Spleen (tissue), 11 donors: ENCODE results near the gene NDUFS3. TPM values are rescaled to one million over a fixed set of nuclear protein-coding genes. Genes with fewer than 3 reads are reported as not detected.

Source experiments
- DNase-seq: peaks from one replicate; pipeline ENCODE4 v3.0.0-alpha.2; 2020
- H3K27ac ChIP-seq, 8 donors: fragments of 200-600 bp; sonication (generic) in 7 of 8; 1 replicate in 4 of 8; 2 replicates in 4 of 8; pipeline versions ENCODE4 v1.5.0 to v1.8.0; 2016 to 2021; ENCODE audit warnings: inconsistent platforms in 4 of 8, mild to moderate bottlenecking in 4 of 8, moderate library complexity in 1 of 8
- H3K27me3 ChIP-seq, 7 donors: fragments of 200-600 bp; sonication (generic) in 6 of 7; replicated peaks in 1 of 7; 1 replicate in 4 of 7; 2 replicates in 3 of 7; pipeline versions ENCODE4 v1.5.0 to v1.8.0; 2016 to 2021; ENCODE audit warnings: inconsistent platforms in 3 of 7, mild to moderate bottlenecking in 1 of 7
- H3K36me3 ChIP-seq, 6 donors: fragments of 200-600 bp; sonication (generic) in 5 of 6; 1 replicate in 4 of 6; 2 replicates in 2 of 6; pipeline versions ENCODE4 v1.5.0 to v1.8.0; 2016 to 2021; ENCODE audit warnings: inconsistent platforms in 2 of 6
- H3K4me1 ChIP-seq, 6 donors: fragments of 200-600 bp; sonication (generic) in 5 of 6; 1 replicate in 3 of 6; 2 replicates in 3 of 6; pipeline versions ENCODE4 v1.5.0 to v1.8.0; 2016 to 2021; ENCODE audit warnings: inconsistent platforms in 3 of 6
- H3K4me3 ChIP-seq, 8 donors: fragments of 200-600 bp; sonication (generic) in 7 of 8; 1 replicate in 4 of 8; 2 replicates in 4 of 8; pipeline versions ENCODE4 v1.5.0 to v1.8.0; 2016 to 2021; ENCODE audit warnings: inconsistent platforms in 4 of 8, mild to moderate bottlenecking in 4 of 8, moderate library complexity in 2 of 8
- H3K9me3 ChIP-seq, 8 donors: fragments of 200-600 bp; sonication (generic) in 7 of 8; 1 replicate in 4 of 8; 2 replicates in 4 of 8; pipeline versions ENCODE4 v1.5.0 to v1.8.0; 2016 to 2021; ENCODE audit warnings: inconsistent platforms in 4 of 8
- CTCF ChIP-seq, 11 experiments: fragments of 200-600 bp in 7 of 11; fragments of 450-650 bp in 4 of 11; sonication (generic) in 4 of 11; IDR thresholded peaks in 8 of 11; conservative IDR thresholded peaks in 3 of 11; 1 replicate in 7 of 11; 2 replicates in 4 of 11; pipeline versions ENCODE4 v1.4.0 to v1.8.0; 2016 to 2021; ENCODE audit warnings: antibody characterized with exemption in 11 of 11, inconsistent platforms in 4 of 11, mild to moderate bottlenecking in 1 of 11
- POLR2A ChIP-seq, 3 donors: fragments of 450-650 bp; IDR thresholded peaks; one replicate each; pipeline ENCODE4 v1.5.1; 2017; ENCODE audit warnings: antibody characterized with exemption in 3 of 3, mild to moderate bottlenecking in 1 of 3
- POLR2AphosphoS5 ChIP-seq, 3 donors: sonication (generic); formaldehyde crosslinking; IDR thresholded peaks; one replicate each; pipeline ENCODE4 v1.5.1; 2017; ENCODE audit warnings: antibody characterized with exemption in 3 of 3
- whole genome bisulfite sequencing, 5 donors: extraction: QIAGEN DNeasy Blood & Tissue Kit in 3 of 5; methylation state at CpG; one replicate each; pipeline versions ENCODE4 v1.1.5 to v1.1.7; 2013 to 2018; 5-methylcytosine and 5-hydroxymethylcytosine counted together
- intact Hi-C: fragments of 100-400 bp; cut with DNase I; formaldehyde crosslinking; loops from one replicate; pipeline ENCODE4 v1.15.0; 2023; ENCODE audit warnings: low total_unique reads
- polyA plus RNA-seq, 3 donors: library from polyadenylated mRNA; stranded (reverse); fragments of 200-250 nt; gene quantifications; one replicate each; pipeline ENCODE4 v1.2.1, GENCODE V29; 2013
- total RNA-seq, 7 donors: library from RNA; depleted of rRNA in 3 of 7; stranded (reverse); fragments of >200 nt in 3 of 7; fragmentation: NEBNext Ultra II Directional in 4 of 7; extraction: Animal tissue kit (Norgen Biotek cat#: 25700) in 4 of 7; gene quantifications; one replicate each; pipeline versions ENCODE4 v1.1.0 to v1.2.1, GENCODE V29; 2016 to 2021
- donor health status: healthy with polysubstance abuse.
- donor health status: DM: no; HTN: no; CAD: no; lungs with moderate emphysema.
- donor health status: DM: no; HTN: no; CAD: no.
- donor health status: Bipolar disorder and iron deficiency.
- donor health status: healthy.
- donor health status: DM: no; HTN: no; CAD: no.
- donor health status: DM: yes; HTN: yes; CAD: no.

NDUFS3 gene
- total and polyA plus RNA-seq, 10 donors, result 53.1 to 141 (median 69.6) TPM

GRCh38 chr11:47617417-47617809 lies 38.5 kb downstream of the NDUFS3 start:
- intact Hi-C loops, result no loop called here
- no peaks in the 10 kb centered on the region for H3K9me3 ChIP-seq
- WGBS, 5 donors, result 39 to 60% (median 46%) methylated on average over 3 of the region's 3 CpGs

GRCh38 chr11:47620836-47621378 lies 42.0 kb downstream of the NDUFS3 start:
- H3K27ac ChIP-seq, result no peak overlapping the region
- intact Hi-C loops, result no loop called here
- H3K4me1 ChIP-seq, result no peaks in the 10 kb centered on the region
- DNase-seq, result no peak
- H3K4me3 ChIP-seq, result no peak overlapping the region
- no peaks in the 10 kb centered on the region for H3K27me3 ChIP-seq
- no peak for TF ChIP-seq POLR2A (IDR thresholded peaks at IDR 0.05)
- TF ChIP-seq CTCF (IDR thresholded peaks at IDR 0.05 in 8 of 11, conservative IDR thresholded peaks at IDR 0.05 in 3 of 11), result no peak
- TF ChIP-seq POLR2AphosphoS5 (IDR thresholded peaks at IDR 0.05), result no peak
- peaks cover 2 to 100% (median 78%) of the 10 kb centered on the region in 6 donors for H3K36me3 ChIP-seq
- H3K9me3 ChIP-seq, result no peaks in the 10 kb centered on the region
- 86 to 98% (median 88%) methylated on average over 2 of the region's 2 CpGs for WGBS, 5 donors

More at GRCh38 chr11:47617417-47617809, 38.5 kb downstream of the NDUFS3 start:
- TF ChIP-seq POLR2A (IDR thresholded peaks at IDR 0.05) (no peak), POLR2AphosphoS5 (IDR thresholded peaks at IDR 0.05) (no peak), CTCF (IDR thresholded peaks at IDR 0.05 in 8 of 11, conservative IDR thresholded peaks at IDR 0.05 in 3 of 11) (no peak)
- Histone ChIP-seq H3K27me3 (no peaks in the 10 kb centered on the region), H3K4me3 (no peak overlapping the region), H3K36me3 (peaks cover 0 to 68% (median 47%) of the 10 kb centered on the region in 6 donors), H3K4me1 (no peaks in the 10 kb centered on the region), H3K27ac (no peak overlapping the region)
- no peak for DNase-seq

- no peak overlapping the region for H3K4me3 ChIP-seq
- no peaks in the 10 kb centered on the region for H3K27me3 ChIP-seq
- TF ChIP-seq POLR2AphosphoS5 (IDR thresholded peaks at IDR 0.05) (no peak), POLR2A (IDR thresholded peaks at IDR 0.05) (no peak), CTCF (IDR thresholded peaks at IDR 0.05 in 8 of 11, conservative IDR thresholded peaks at IDR 0.05 in 3 of 11) (no peak)
- no peaks in the 10 kb centered on the region for H3K9me3 ChIP-seq
- H3K27ac ChIP-seq, result no peak overlapping the region
- H3K36me3 ChIP-seq, result peaks cover 2 to 100% (median 93%) of the 10 kb centered on the region in 6 donors
- no peaks in the 10 kb centered on the region for H3K4me1 ChIP-seq
- intact Hi-C loops, result no loop called here
- DNase-seq, result no peak
- 94 to 100% (median 98%) methylated on average over 8 of the region's 8 CpGs for WGBS, 5 donors
Observed at GRCh38 chr11:47626234-47626633, 47.4 kb downstream of the NDUFS3 start.

GRCh38 chr11:47628026-47628425 lies 49.2 kb downstream of the NDUFS3 start:
- H3K27me3 ChIP-seq, result no peaks in the 10 kb centered on the region
- WGBS, 5 donors, result 87 to 95% (median 94%) methylated on average over 4 of the region's 4 CpGs
- H3K36me3 ChIP-seq, result peaks cover 2 to 100% (median 92%) of the 10 kb centered on the region in 6 donors

More at GRCh38 chr11:47628026-47628425, 49.2 kb downstream of the NDUFS3 start:
- Histone ChIP-seq H3K4me3 (no peak overlapping the region), H3K9me3 (no peaks in the 10 kb centered on the region), H3K27ac (no peak overlapping the region), H3K4me1 (no peaks in the 10 kb centered on the region)
- intact Hi-C loops, result no loop called here
- no peak for DNase-seq
- TF ChIP-seq POLR2AphosphoS5 (IDR thresholded peaks at IDR 0.05), result no peak
- TF ChIP-seq POLR2A (IDR thresholded peaks at IDR 0.05), result no peak
- TF ChIP-seq CTCF (IDR thresholded peaks at IDR 0.05 in 8 of 11, conservative IDR thresholded peaks at IDR 0.05 in 3 of 11), result no peak
